GM12873 (cell line): ENCODE data around the gene SFT2D2.

ENCODE experiments used
- CTCF ChIP-seq: IDR thresholded peaks from 2 replicates; pipeline ENCODE4 v1.5.1; 2012; ENCODE audit warnings: low read depth, mild to moderate bottlenecking, moderate library complexity, low read length, control low read depth; ENCODE audit not compliant: insufficient read depth; ENCODE audit errors: missing control alignments

The SFT2D2 gene

GRCh38 chr1:168243198-168243597 is 17.4 kb downstream of the SFT2D2 start:
- no peak for TF ChIP-seq CTCF

GRCh38 chr1:168243636-168244212 is 17.9 kb downstream of the SFT2D2 start:
- no peak for TF ChIP-seq CTCF

GRCh38 chr1:168245042-168245441 is 19.2 kb downstream of the SFT2D2 start:
- no peak for TF ChIP-seq CTCF

- TF ChIP-seq CTCF: no peak
Measured at GRCh38 chr1:168246506-168246905, 20.7 kb downstream of the SFT2D2 start.

DNA sequence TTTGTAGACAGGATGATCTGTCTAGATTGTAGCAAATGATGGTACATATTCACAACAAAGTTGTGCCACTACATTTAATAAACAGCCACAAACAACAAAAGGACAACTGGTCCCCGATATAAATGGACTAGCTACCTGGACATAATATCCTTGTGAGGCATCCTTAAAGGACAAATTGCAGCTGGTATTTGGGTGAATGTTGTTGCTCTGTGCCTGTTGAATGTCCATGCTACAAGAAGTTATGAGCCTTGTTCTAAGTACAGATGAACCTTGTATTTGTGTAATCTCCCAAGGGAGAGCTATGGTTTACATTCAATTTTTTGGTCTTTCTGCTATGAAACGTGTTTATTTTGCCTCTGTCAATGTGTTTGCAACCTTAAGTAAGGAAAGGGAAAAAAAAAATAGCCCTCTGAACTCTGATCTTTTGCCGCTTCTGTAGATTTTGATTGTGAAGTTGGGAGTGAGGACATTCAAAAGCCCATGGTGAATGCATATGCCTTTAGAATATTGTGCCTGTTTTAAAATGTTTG is 26.5 kb downstream of the SFT2D2 start:
- TF ChIP-seq CTCF: no peak

- no peak for TF ChIP-seq CTCF
Measured at GRCh38 chr1:168256164-168256563, 30.4 kb downstream of the SFT2D2 start.

DNA sequence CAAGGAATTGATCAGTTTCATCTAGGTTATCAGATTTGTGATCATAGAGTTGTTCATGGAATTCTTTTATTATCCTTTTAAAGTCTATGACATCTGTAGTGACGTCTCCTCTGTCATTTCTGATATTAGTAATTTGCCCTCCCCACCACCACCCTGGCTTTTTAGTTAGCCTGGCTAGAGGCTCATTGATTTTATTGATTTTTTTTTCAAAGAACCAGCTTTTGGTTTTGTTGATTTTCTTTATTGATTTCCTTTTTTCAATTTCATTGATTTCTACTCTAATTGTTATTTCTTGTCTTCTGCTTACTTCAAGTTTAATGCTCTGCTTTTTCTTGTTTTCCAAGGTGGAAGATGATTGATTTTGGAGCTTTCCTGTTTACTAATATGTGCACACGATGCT is 31.6 kb downstream of the SFT2D2 start:
- no peak for TF ChIP-seq CTCF
